Esophagus muscularis mucosa (tissue), 4 donors: ENCODE data around the gene WDR17. TPM values are rescaled to one million over a fixed set of nuclear protein-coding genes. Genes with fewer than 3 reads are reported as not detected.

Experiments used
- DNase-seq: peaks from one replicate; pipeline ENCODE4 v3.0.0-alpha.2; 2017; ENCODE audit errors: extremely low spot score
- H3K27ac ChIP-seq, 4 donors: fragments of 200-600 bp; sonication (generic); replicated peaks in 1 of 4; 1 replicate in 3 of 4; 2 replicates in 1 of 4; pipeline ENCODE4 v1.5.1; 2016 to 2019; ENCODE audit warnings: mild to moderate bottlenecking in 1 of 4
- H3K27me3 ChIP-seq, 4 donors: fragments of 200-600 bp; sonication (generic); one replicate each; pipeline versions ENCODE4 v1.5.1 to v1.6.0; 2016 to 2019
- H3K36me3 ChIP-seq, 4 donors: fragments of 200-600 bp; sonication (generic); one replicate each; pipeline ENCODE4 v1.5.1; 2016 to 2019
- H3K4me1 ChIP-seq, 4 donors: fragments of 200-600 bp; sonication (generic); one replicate each; pipeline ENCODE4 v1.5.1; 2016 to 2019
- H3K4me3 ChIP-seq, 4 donors: fragments of 200-600 bp; sonication (generic); 1 replicate in 2 of 4; 2 replicates in 2 of 4; pipeline ENCODE4 v1.5.1; 2016 to 2019; ENCODE audit warnings: mild to moderate bottlenecking in 4 of 4, moderate library complexity in 1 of 4
- H3K9me3 ChIP-seq, 4 donors: fragments of 200-600 bp; sonication (generic); 1 replicate in 3 of 4; 2 replicates in 1 of 4; pipeline ENCODE4 v1.5.1; 2016 to 2019
- CTCF ChIP-seq, 3 experiments: fragments of 200-600 bp in 2 of 3; fragments of 450-650 bp in 1 of 3; sonication (generic) in 2 of 3; IDR thresholded peaks; one replicate each; pipeline ENCODE4 v1.5.1; 2017 to 2019; ENCODE audit warnings: antibody characterized with exemption in 3 of 3, mild to moderate bottlenecking in 2 of 3, moderate library complexity in 1 of 3
- EP300 ChIP-seq: sonication (generic); formaldehyde crosslinking; IDR thresholded peaks from one replicate; pipeline ENCODE4 v1.6.1; 2017; ENCODE audit warnings: antibody characterized with exemption
- POLR2A ChIP-seq: fragments of 450-650 bp; IDR thresholded peaks from one replicate; pipeline ENCODE4 v1.6.1; 2017; ENCODE audit warnings: antibody characterized with exemption, moderate library complexity, mild to moderate bottlenecking, low read depth
- POLR2AphosphoS5 ChIP-seq, 2 donors: sonication (generic); formaldehyde crosslinking; IDR thresholded peaks; one replicate each; pipeline ENCODE4 v1.6.1; 2017; ENCODE audit warnings: antibody characterized with exemption in 2 of 2
- WGBS: methylation state at CpG from one replicate; pipeline ENCODE4 v1.1.5; 2018; 5-methylcytosine and 5-hydroxymethylcytosine counted together
- intact Hi-C: fragments of 100-400 bp; cut with DNase I; formaldehyde crosslinking; loops from one replicate; pipeline ENCODE4 v1.15.1; 2023
- total RNA-seq, 4 donors: library from RNA; depleted of rRNA; stranded (reverse); fragments of >200 nt; gene quantifications; one replicate each; pipeline versions ENCODE4 v1.1.0 to v1.2.1, GENCODE V29; 2016

WDR17 gene
- total RNA-seq, 4 donors from 2014 or later, result 2.8 to 4.8 (median 3.2) TPM

DNA sequence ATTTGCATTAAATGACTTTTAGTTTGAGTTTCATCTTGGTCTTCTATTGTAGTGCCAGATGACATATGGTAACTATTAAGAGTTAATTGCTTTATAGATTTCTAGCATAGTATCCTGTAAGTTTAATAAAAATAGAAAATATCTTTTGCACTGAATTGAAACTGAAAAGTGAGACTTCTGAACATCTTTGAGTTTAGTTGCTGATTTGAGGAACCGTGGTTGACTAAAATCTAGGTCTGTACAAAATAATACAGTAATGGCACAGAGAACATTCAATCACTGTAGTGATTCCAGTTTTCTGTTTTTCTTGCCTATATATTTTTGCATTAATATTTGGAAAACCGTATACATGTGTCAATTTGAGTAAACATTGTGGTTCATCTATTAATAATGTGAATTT is 69.0 kb downstream of the WDR17 start:
- TF ChIP-seq CTCF (IDR thresholded peaks at IDR 0.05), result no peak
- H3K9me3 ChIP-seq, result no peaks in the 10 kb centered on the region
- H3K36me3 ChIP-seq, result no peaks in the 10 kb centered on the region
- no peak overlapping the region for H3K27ac ChIP-seq
- no peak overlapping the region for H3K4me3 ChIP-seq
- intact Hi-C loops, result no loop called here
- 71% methylated on average over 2 of the region's 2 CpGs for WGBS
- no peaks in the 10 kb centered on the region for H3K27me3 ChIP-seq
- no peaks in the 10 kb centered on the region for H3K4me1 ChIP-seq
- DNase-seq, result no peak

GRCh38 chr4:176137631-176138030 is 72.0 kb downstream of the WDR17 start:
- Histone ChIP-seq H3K36me3 (no peaks in the 10 kb centered on the region), H3K27me3 (no peaks in the 10 kb centered on the region), H3K9me3 (no peaks in the 10 kb centered on the region), H3K27ac (no peak overlapping the region), H3K4me3 (no peak overlapping the region), H3K4me1 (no peaks in the 10 kb centered on the region)
- DNase-seq, result no peak
- TF ChIP-seq POLR2A (no peak), EP300 (no peak), CTCF (IDR thresholded peaks at IDR 0.05) (no peak), POLR2AphosphoS5 (IDR thresholded peaks at IDR 0.05) (no peak)
- intact Hi-C loops, result no loop called here

GRCh38 chr4:176139518-176139917 is 73.9 kb downstream of the WDR17 start:
- no peak for DNase-seq
- Histone ChIP-seq H3K4me1 (no peaks in the 10 kb centered on the region), H3K27me3 (no peaks in the 10 kb centered on the region), H3K9me3 (no peaks in the 10 kb centered on the region), H3K4me3 (no peak overlapping the region), H3K36me3 (no peaks in the 10 kb centered on the region), H3K27ac (no peak overlapping the region)
- intact Hi-C loops, result no loop called here
- no peak for TF ChIP-seq POLR2A

GRCh38 chr4:176142253-176142652 is 76.6 kb downstream of the WDR17 start:
- no peaks in the 10 kb centered on the region for H3K27me3 ChIP-seq
- H3K4me1 ChIP-seq, result no peaks in the 10 kb centered on the region
- WGBS, result 75% methylated on average over 2 of the region's 2 CpGs
- TF ChIP-seq EP300, result no peak
- no peak for TF ChIP-seq CTCF (IDR thresholded peaks at IDR 0.05)
- no peak for TF ChIP-seq POLR2A
- no peak for TF ChIP-seq POLR2AphosphoS5 (IDR thresholded peaks at IDR 0.05)
- no peaks in the 10 kb centered on the region for H3K9me3 ChIP-seq
- intact Hi-C loops, result no loop called here
- DNase-seq, result no peak
- H3K4me3 ChIP-seq, result no peak overlapping the region
- no peak overlapping the region for H3K27ac ChIP-seq
- no peaks in the 10 kb centered on the region for H3K36me3 ChIP-seq

DNA sequence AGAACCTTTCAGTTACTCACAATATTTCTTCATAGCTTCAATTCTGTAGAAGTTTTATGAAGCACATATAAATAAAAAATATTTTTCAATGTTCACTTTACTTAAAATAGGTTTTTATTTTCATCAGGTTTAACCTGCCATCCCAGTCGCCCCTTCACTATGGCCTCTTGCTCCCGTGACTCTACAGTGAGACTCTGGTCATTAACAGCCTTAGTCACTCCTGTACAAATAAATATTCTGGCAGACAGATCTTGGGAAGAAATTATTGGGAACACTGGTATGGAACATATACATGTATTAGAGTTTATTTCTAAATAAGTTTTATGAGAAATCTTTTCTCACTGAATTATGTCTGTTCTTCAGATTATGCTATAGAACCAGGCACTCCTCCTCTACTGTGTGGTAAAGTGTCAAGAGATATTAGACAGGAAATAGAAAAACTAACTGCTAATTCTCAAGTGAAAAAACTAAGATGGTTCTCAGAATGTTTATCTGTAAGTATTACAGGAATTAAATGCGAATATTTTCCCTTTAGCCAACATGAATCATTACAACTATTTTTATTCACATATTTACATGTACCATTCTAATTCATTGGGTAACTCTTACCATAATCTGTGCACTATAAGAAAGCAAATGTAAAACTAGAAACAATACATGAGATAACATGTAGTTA is 84.2 kb downstream of the WDR17 start:
- no peaks in the 10 kb centered on the region for H3K27me3 ChIP-seq
- no peak for TF ChIP-seq EP300
- H3K36me3 ChIP-seq, result no peaks in the 10 kb centered on the region
- H3K4me3 ChIP-seq, result no peak overlapping the region
- 53% methylated on average over 3 of the region's 3 CpGs for WGBS
- H3K4me1 ChIP-seq, result peaks cover 0 to 12% (median 6%) of the 10 kb centered on the region in 4 donors
- no peaks in the 10 kb centered on the region for H3K9me3 ChIP-seq
- intact Hi-C loops, result loop anchor here (1.0 kb wide), 1 partner anchor 127 kb away; no protein-coding TSS in a partner anchor
- no peak for DNase-seq
- H3K27ac ChIP-seq, result no peak overlapping the region

DNA sequence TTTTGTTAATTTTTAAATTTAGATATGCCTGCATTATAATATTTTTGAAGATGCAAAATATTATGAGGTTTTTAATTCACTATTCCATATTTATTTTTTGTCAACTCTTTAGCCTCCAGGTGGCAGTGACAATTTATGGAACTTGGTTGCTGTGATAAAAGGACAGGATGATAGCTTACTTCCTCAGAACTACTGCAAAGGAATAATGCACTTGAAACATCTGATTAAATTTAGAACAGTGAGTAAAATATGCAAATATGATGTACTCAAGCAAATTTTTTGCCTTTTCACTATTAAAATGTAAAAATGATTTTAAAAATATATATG is 84.7 kb downstream of the WDR17 start:
- Histone ChIP-seq H3K4me3 (no peak overlapping the region), H3K27me3 (no peaks in the 10 kb centered on the region), H3K27ac (peak overlapping the region in 1 of 4 donors; percentile 37), H3K9me3 (no peaks in the 10 kb centered on the region), H3K36me3 (no peaks in the 10 kb centered on the region), H3K4me1 (peaks cover 0 to 12% (median 6%) of the 10 kb centered on the region in 4 donors)
- TF ChIP-seq POLR2A, result no peak
- peak; percentile 47 to 49 (median 49) for TF ChIP-seq CTCF (IDR thresholded peaks at IDR 0.05)
- DNase-seq, result no peak
- intact Hi-C loops, result loop anchor here (1.0 kb wide), 1 partner anchor 127 kb away; no protein-coding TSS in a partner anchor
